ENCODE data around the gene FBXL15.
A peak's percentile ranks its signal among the peaks of the same experiment; 100 is the strongest.

FBXL15 gene

GRCh38 chr10:102398172-102399020 is 22.2 kb upstream of the FBXL15 start:
- peaks cover 5 to 46% (median 29%) of the 10 kb centered on the region in 4 donors for H3K4me1 ChIP-seq
- H3K27me3 ChIP-seq, result no peaks in the 10 kb centered on the region
- DNase-seq, result no peak
- intact Hi-C loops (cut with DNase I; ENCODE audit: low total_unique reads), result loop anchor here (1.0 kb wide), 1 partner anchor 23 kb away; no protein-coding TSS in a partner anchor
- no peaks in the 10 kb centered on the region for H3K9me3 ChIP-seq
- TF ChIP-seq, protein P1, sequence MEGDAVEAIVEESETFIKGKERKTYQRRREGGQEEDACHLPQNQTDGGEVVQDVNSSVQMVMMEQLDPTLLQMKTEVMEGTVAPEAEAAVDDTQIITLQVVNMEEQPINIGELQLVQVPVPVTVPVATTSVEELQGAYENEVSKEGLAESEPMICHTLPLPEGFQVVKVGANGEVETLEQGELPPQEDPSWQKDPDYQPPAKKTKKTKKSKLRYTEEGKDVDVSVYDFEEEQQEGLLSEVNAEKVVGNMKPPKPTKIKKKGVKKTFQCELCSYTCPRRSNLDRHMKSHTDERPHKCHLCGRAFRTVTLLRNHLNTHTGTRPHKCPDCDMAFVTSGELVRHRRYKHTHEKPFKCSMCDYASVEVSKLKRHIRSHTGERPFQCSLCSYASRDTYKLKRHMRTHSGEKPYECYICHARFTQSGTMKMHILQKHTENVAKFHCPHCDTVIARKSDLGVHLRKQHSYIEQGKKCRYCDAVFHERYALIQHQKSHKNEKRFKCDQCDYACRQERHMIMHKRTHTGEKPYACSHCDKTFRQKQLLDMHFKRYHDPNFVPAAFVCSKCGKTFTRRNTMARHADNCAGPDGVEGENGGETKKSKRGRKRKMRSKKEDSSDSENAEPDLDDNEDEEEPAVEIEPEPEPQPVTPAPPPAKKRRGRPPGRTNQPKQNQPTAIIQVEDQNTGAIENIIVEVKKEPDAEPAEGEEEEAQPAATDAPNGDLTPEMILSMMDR (IDR thresholded peaks at IDR 0.05), result no peak
- H3K36me3 ChIP-seq, result peaks cover 12 to 43% (median 20%) of the 10 kb centered on the region in 3 donors
- H3K4me3 ChIP-seq, result peak overlapping the region in 1 of 2 donors; percentile 64
- peak overlapping the region; percentile 71 to 89 for H3K27ac ChIP-seq

- intact Hi-C loops (cut with DNase I; ENCODE audit: low total_unique reads), result loop anchor here (1.0 to 5.0 kb wide), 3 partner anchors 22 to 227 kb away; no protein-coding TSS in a partner anchor
- H3K27ac ChIP-seq, result peak overlapping the region; percentile 71 to 89
- peak; percentile 86 to 93 for DNase-seq
- no peaks in the 10 kb centered on the region for H3K9me3 ChIP-seq
- peak overlapping the region; percentile 57 to 64 for H3K4me3 ChIP-seq
- no peaks in the 10 kb centered on the region for H3K27me3 ChIP-seq
- H3K36me3 ChIP-seq, result peaks cover 12 to 43% (median 20%) of the 10 kb centered on the region in 3 donors
- H3K4me1 ChIP-seq, result peaks cover 5 to 41% (median 24%) of the 10 kb centered on the region in 4 donors
- TF ChIP-seq, protein P1 (IDR thresholded peaks at IDR 0.05), result peak; percentile 94 to 95
Measured at GRCh38 chr10:102399217-102400021, 21.2 kb upstream of the FBXL15 start.

DNA sequence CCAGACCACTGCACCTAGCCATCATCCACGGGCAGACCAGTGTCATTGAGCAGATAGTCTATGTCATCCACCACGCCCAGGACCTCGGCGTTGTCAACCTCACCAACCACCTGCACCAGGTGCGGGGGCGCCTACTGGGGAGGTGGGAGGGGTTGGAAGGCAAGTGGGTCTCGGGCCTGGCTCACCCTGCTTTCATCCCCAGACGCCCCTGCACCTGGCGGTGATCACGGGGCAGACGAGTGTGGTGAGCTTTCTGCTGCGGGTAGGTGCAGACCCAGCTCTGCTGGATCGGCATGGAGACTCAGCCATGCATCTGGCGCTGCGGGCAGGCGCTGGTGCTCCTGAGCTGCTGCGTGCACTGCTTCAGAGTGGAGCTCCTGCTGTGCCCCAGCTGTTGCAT is 20.6 kb upstream of the FBXL15 start:
- TF ChIP-seq, protein P1 (IDR thresholded peaks at IDR 0.05), result no peak
- DNase-seq, result no peak
- peaks cover 12 to 43% (median 20%) of the 10 kb centered on the region in 3 donors for H3K36me3 ChIP-seq
- H3K27me3 ChIP-seq, result no peaks in the 10 kb centered on the region
- peak overlapping the region in 1 of 2 donors; percentile 64 for H3K4me3 ChIP-seq
- no peaks in the 10 kb centered on the region for H3K9me3 ChIP-seq
- peak overlapping the region; percentile 71 to 89 for H3K27ac ChIP-seq
- intact Hi-C loops (cut with DNase I; ENCODE audit: low total_unique reads), result loop anchor here (5.0 kb wide), 2 partner anchors 77 to 228 kb away; no protein-coding TSS in a partner anchor
- H3K4me1 ChIP-seq, result peaks cover 5 to 38% (median 24%) of the 10 kb centered on the region in 4 donors

DNA sequence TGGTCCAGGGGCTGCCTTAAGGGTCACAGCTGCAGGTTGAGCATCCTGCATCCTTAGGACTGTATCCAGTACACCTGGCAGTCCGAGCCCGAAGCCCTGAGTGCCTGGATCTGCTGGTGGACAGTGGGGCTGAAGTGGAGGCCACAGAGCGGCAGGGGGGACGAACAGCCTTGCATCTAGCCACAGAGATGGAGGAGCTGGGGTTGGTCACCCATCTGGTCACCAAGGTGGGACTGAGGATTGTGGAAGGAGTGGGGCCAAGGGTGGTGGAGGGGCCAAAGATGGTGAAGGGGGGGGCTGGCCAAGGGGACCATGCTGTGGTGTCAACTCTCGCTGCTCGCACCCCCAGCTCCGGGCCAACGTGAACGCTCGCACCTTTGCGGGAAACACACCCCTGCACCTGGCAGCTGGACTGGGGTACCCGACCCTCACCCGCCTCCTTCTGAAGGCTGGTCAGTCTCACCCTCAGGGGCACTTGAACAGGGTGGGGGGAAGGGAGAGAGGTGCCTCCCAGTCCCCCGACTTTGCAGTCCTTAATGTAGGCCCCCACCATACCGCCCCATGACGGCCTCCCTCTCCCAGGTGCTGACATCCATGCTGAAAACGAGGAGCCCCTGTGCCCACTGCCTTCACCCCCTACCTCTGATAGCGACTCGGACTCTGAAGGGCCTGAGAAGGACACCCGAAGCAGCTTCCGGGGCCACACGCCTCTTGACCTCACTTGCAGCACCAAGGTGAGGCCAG is 19.9 kb upstream of the FBXL15 start:
- no peak overlapping the region for H3K4me3 ChIP-seq
- H3K27me3 ChIP-seq, result peaks cover 0 to 3% of the 10 kb centered on the region in 2 donors
- no peak overlapping the region for H3K27ac ChIP-seq
- intact Hi-C loops (cut with DNase I; ENCODE audit: low total_unique reads), result loop anchor here (5.0 kb wide), 2 partner anchors 77 to 228 kb away; no protein-coding TSS in a partner anchor
- H3K9me3 ChIP-seq, result no peaks in the 10 kb centered on the region
- DNase-seq, result no peak
- peaks cover 12 to 43% (median 20%) of the 10 kb centered on the region in 3 donors for H3K36me3 ChIP-seq
- H3K4me1 ChIP-seq, result peaks cover 5 to 37% (median 24%) of the 10 kb centered on the region in 4 donors
- TF ChIP-seq, protein P1 (IDR thresholded peaks at IDR 0.05), result no peak

GRCh38 chr10:102401342-102401654 is 19.3 kb upstream of the FBXL15 start:
- no peak overlapping the region for H3K27ac ChIP-seq
- H3K4me3 ChIP-seq, result no peak overlapping the region
- peaks cover 5 to 32% (median 19%) of the 10 kb centered on the region in 4 donors for H3K4me1 ChIP-seq
- intact Hi-C loops (cut with DNase I; ENCODE audit: low total_unique reads), result loop anchor here (5.0 kb wide), 2 partner anchors 76 to 229 kb away; no protein-coding TSS in a partner anchor
- peaks cover 12 to 43% (median 20%) of the 10 kb centered on the region in 3 donors for H3K36me3 ChIP-seq
- H3K27me3 ChIP-seq, result peaks cover 0 to 7% of the 10 kb centered on the region in 2 donors
- no peak for DNase-seq
- H3K9me3 ChIP-seq, result no peaks in the 10 kb centered on the region
- TF ChIP-seq, protein P1 (IDR thresholded peaks at IDR 0.05), result no peak

All from tibial artery (tissue), 4 donors.